Type B pancreatic cell (in vitro differentiated cells): Measurements from ENCODE around the gene SOX5. TPM values are rescaled to one million over a fixed set of nuclear protein-coding genes. Genes with fewer than 3 reads are reported as not detected.

Experiments
- DNase-seq: peaks from one replicate; pipeline ENCODE4 v3.0.0; 2021; ENCODE audit warnings: mixed read lengths; ENCODE audit not compliant: unreplicated experiment; ENCODE audit errors: extremely low spot score
- H3K27ac Mint-ChIP-seq: 2 replicates; pipeline ENCODE4 v1.8.0; 2021; ENCODE audit warnings: mild to moderate bottlenecking, mixed read lengths
- H3K27me3 Mint-ChIP-seq: 2 replicates; pipeline ENCODE4 v1.8.0; 2021; ENCODE audit warnings: mixed read lengths
- H3K36me3 Mint-ChIP-seq: 2 replicates; pipeline ENCODE4 v1.8.0; 2021; ENCODE audit warnings: mixed read lengths
- H3K4me1 Mint-ChIP-seq: one replicate; pipeline ENCODE4 v1.8.0; 2021; ENCODE audit warnings: mixed read lengths; ENCODE audit not compliant: unreplicated experiment
- H3K4me3 Mint-ChIP-seq: 2 replicates; pipeline ENCODE4 v1.8.0; 2021; ENCODE audit warnings: mild to moderate bottlenecking, mixed read lengths
- H3K9me3 Mint-ChIP-seq: 2 replicates; pipeline ENCODE4 v1.8.0; 2021; ENCODE audit warnings: mixed read lengths
- CTCF ChIP-seq: fragments of 200-600 bp; sonication (generic); conservative IDR thresholded peaks from 2 replicates; pipeline ENCODE4 v1.5.0; 2021; ENCODE audit warnings: antibody characterized with exemption, mild to moderate bottlenecking
- total RNA-seq: library from RNA; stranded (reverse); gene quantifications from 2 replicates; pipeline ENCODE4 v1.2.1, GENCODE V29; 2021; ENCODE audit warnings: low replicate concordance

Gene SOX5
- total RNA-seq, 1 donor from 2014 or later: 32.8 TPM

GRCh38 chr12:23931176-23931575 is 18.3 kb downstream of the SOX5 start:
- no peak overlapping the region for H3K27ac Mint-ChIP-seq
- H3K36me3 Mint-ChIP-seq: peaks cover 15% of the 10 kb centered on the region
- peaks cover 3% of the 10 kb centered on the region for H3K4me1 Mint-ChIP-seq
- no peak for TF ChIP-seq CTCF
- H3K4me3 Mint-ChIP-seq: no peak overlapping the region
- no peak for DNase-seq
- no peaks in the 10 kb centered on the region for H3K27me3 Mint-ChIP-seq
- no peaks in the 10 kb centered on the region for H3K9me3 Mint-ChIP-seq

- Mint-ChIP-seq H3K36me3 (peaks cover 15% of the 10 kb centered on the region), H3K27me3 (no peaks in the 10 kb centered on the region), H3K9me3 (no peaks in the 10 kb centered on the region), H3K27ac (no peak overlapping the region), H3K4me1 (peaks cover 3% of the 10 kb centered on the region), H3K4me3 (no peak overlapping the region)
- DNase-seq: no peak
- TF ChIP-seq CTCF: no peak
These were observed 18.9 kb downstream of the SOX5 start for GRCh38 chr12:23930599-23930998.

DNA sequence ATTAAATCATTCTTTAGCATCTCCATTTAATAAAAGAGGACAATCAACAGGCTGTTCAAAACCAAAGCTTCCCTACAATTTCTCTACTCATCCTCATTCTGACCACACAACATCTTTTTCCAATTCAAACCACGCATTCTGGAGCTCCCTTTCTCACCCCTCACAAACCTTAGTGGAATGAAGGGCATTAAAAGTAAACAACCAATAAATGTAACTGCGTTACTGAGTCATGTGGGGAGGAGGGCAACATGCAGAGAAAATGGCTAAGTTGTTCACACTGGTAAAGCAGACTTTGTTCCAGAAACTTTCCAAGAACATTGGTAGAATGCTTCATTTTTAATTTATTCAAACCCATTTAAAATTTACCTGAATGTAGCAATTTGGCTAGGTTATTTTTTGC is 19.6 kb downstream of the SOX5 start:
- Mint-ChIP-seq H3K4me3 (no peak overlapping the region), H3K9me3 (no peaks in the 10 kb centered on the region), H3K27me3 (no peaks in the 10 kb centered on the region), H3K4me1 (peaks cover 3% of the 10 kb centered on the region), H3K36me3 (peaks cover 15% of the 10 kb centered on the region), H3K27ac (no peak overlapping the region)
- TF ChIP-seq CTCF: no peak
- no peak for DNase-seq

GRCh38 chr12:23927907-23928306 is 21.6 kb downstream of the SOX5 start:
- H3K4me3 Mint-ChIP-seq: no peak overlapping the region
- H3K36me3 Mint-ChIP-seq: peaks cover 15% of the 10 kb centered on the region
- H3K4me1 Mint-ChIP-seq: peaks cover 3% of the 10 kb centered on the region
- no peaks in the 10 kb centered on the region for H3K27me3 Mint-ChIP-seq
- H3K9me3 Mint-ChIP-seq: no peaks in the 10 kb centered on the region
- no peak overlapping the region for H3K27ac Mint-ChIP-seq
- no peak for TF ChIP-seq CTCF
- no peak for DNase-seq

DNA sequence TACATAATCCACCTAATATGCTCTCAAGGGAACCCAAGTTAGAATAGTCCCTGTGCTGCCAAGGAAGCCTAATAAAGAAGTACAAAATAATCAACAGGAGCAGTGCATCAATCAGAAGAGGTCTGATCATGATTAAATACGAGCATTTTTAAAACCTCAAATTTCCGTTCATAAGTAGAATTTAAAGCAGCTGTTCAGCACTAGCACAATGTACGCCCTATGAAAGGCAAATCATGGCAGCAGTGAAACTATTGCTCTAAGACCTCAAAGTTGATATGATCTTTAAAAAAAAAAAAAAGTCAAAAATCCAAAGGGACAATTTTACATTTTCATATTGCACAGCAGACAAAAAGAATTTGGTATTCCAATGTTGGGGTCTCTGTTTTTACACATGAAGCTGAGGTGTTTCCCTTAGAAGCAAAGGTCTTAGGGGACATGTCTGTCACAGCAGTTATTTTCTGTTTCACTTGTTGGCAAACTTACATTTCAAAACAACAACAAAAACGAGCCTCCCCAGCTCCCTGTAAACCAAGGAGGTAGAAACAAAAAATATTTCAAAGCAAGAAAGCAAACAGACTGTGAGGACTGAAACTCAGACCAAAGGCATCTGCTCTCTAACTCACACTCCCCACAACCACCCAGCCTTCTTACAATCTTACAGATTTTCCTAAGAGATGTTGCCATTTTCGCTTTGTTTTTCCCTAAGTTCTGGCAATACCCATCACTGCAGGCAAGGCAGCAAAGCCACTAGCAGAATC is 28.2 kb downstream of the SOX5 start:
- TF ChIP-seq CTCF: no peak
- Mint-ChIP-seq H3K4me1 (no peaks in the 10 kb centered on the region), H3K27ac (no peak overlapping the region), H3K27me3 (no peaks in the 10 kb centered on the region), H3K9me3 (peaks cover 3% of the 10 kb centered on the region), H3K36me3 (peaks cover 12% of the 10 kb centered on the region), H3K4me3 (no peak overlapping the region)
- DNase-seq: no peak
